OCI-LY3 (cell line): ENCODE measurements around the gene OMP.

ENCODE experiments used
- H2AFZ ChIP-seq: fragments of 200-600, 300-600 bp; shearing (Covaris generic); 2 replicates; pipeline ENCODE4 v1.6.0; 2014; ENCODE audit warnings: antibody characterized with exemption, low read depth, low read length
- H3K27ac ChIP-seq: fragments of 200-600, 300-600 bp; sonication (generic); 2 replicates; pipeline ENCODE4 v1.5.1; 2014; ENCODE audit warnings: mild to moderate bottlenecking, low read length, moderate library complexity, mixed read lengths
- H3K27me3 ChIP-seq: fragments of 200-600, 300-600 bp; sonication (generic); 2 replicates; pipeline ENCODE4 v1.6.1; 2014; ENCODE audit warnings: low read depth, low read length, mixed read lengths
- H3K36me3 ChIP-seq: fragments of 200-600, 300-600 bp; sonication (generic); replicated peaks from 2 replicates; pipeline ENCODE3; 2014; ENCODE audit warnings: low read depth, low read length, mixed read lengths
- H3K4me1 ChIP-seq: fragments of 300-600, 200-600 bp; sonication (generic); 2 replicates; pipeline ENCODE4 v1.6.1; 2014; ENCODE audit warnings: low read length, mixed read lengths
- H3K4me2 ChIP-seq: fragments of 200-600, 300-600 bp; sonication (generic); 2 replicates; pipeline ENCODE4 v1.6.1; 2014; ENCODE audit warnings: low read length, mixed read lengths
- H3K4me3 ChIP-seq: fragments of 300-600, 200-600 bp; sonication (generic); 2 replicates; pipeline ENCODE4 v1.5.1; 2014; ENCODE audit warnings: antibody characterized with exemption, mild to moderate bottlenecking, low read length, moderate library complexity
- H3K79me2 ChIP-seq: fragments of 300-600, 200-600 bp; shearing (Covaris generic); 2 replicates; pipeline ENCODE4 v1.6.1; 2014; ENCODE audit warnings: mild to moderate bottlenecking, low read length, mixed read lengths
- H3K9ac ChIP-seq: fragments of 300-600, 200-600 bp; shearing (Covaris generic); 2 replicates; pipeline ENCODE4 v1.6.0; 2014; ENCODE audit warnings: mild to moderate bottlenecking, low read length, moderate library complexity
- H3K9me3 ChIP-seq: fragments of 200-600, 300-600 bp; shearing (Covaris generic); 2 replicates; pipeline ENCODE4 v1.6.1; 2014; ENCODE audit warnings: low read length, mixed read lengths; ENCODE audit not compliant: insufficient read depth
- H4K20me1 ChIP-seq: fragments of 200-600, 300-600 bp; sonication (generic); 2 replicates; pipeline ENCODE4 v1.6.1; 2016; ENCODE audit warnings: low read length, mixed read lengths; ENCODE audit not compliant: insufficient read depth
- CTCF ChIP-seq: fragments of 200-600, 300-600 bp; sonication (generic); IDR thresholded peaks from 2 replicates; pipeline ENCODE4 v1.5.1; 2014; ENCODE audit warnings: antibody characterized with exemption, low read length, low read depth
- EZH2phosphoT487 ChIP-seq: fragments of 200-600 bp; shearing (Covaris generic); IDR thresholded peaks from 2 replicates; pipeline ENCODE4 v1.6.1; 2018; ENCODE audit warnings: antibody characterized with exemption, mixed run types, low read depth

OMP gene

GRCh38 chr11:77140231-77140851, 37.7 kb downstream of the OMP start:
- no peak for TF ChIP-seq CTCF
- H3K27ac ChIP-seq: no peak overlapping the region
- no peak overlapping the region for H2AFZ ChIP-seq
- H3K4me1 ChIP-seq: peaks cover 50% of the 10 kb centered on the region
- no peaks in the 10 kb centered on the region for H3K36me3 ChIP-seq
- no peak overlapping the region for H3K4me3 ChIP-seq
- H3K27me3 ChIP-seq: no peaks in the 10 kb centered on the region
- H3K9ac ChIP-seq: no peak overlapping the region
- H4K20me1 ChIP-seq: no peaks in the 10 kb centered on the region
- no peaks in the 10 kb centered on the region for H3K79me2 ChIP-seq
- no peaks in the 10 kb centered on the region for H3K9me3 ChIP-seq
- H3K4me2 ChIP-seq: no peak overlapping the region

GRCh38 chr11:77141034-77141433, 38.4 kb downstream of the OMP start:
- peaks cover 43% of the 10 kb centered on the region for H3K4me1 ChIP-seq
- H3K4me2 ChIP-seq: no peak overlapping the region

GRCh38 chr11:77141475-77141874, 38.8 kb downstream of the OMP start:
- no peak overlapping the region for H2AFZ ChIP-seq
- no peaks in the 10 kb centered on the region for H3K9me3 ChIP-seq
- TF ChIP-seq EZH2phosphoT487: no peak
- no peak for TF ChIP-seq CTCF
- no peak overlapping the region for H3K9ac ChIP-seq
- H3K4me3 ChIP-seq: no peak overlapping the region
- H3K36me3 ChIP-seq: no peaks in the 10 kb centered on the region
- no peaks in the 10 kb centered on the region for H4K20me1 ChIP-seq
- H3K4me2 ChIP-seq: no peak overlapping the region
- H3K79me2 ChIP-seq: no peaks in the 10 kb centered on the region
- no peaks in the 10 kb centered on the region for H3K27me3 ChIP-seq
- H3K4me1 ChIP-seq: peaks cover 39% of the 10 kb centered on the region
- no peak overlapping the region for H3K27ac ChIP-seq

More at GRCh38 chr11:77141034-77141433, 38.4 kb downstream of the OMP start:
- Histone ChIP-seq H3K27ac (no peak overlapping the region), H3K79me2 (no peaks in the 10 kb centered on the region), H3K4me3 (no peak overlapping the region), H3K27me3 (no peaks in the 10 kb centered on the region), H3K36me3 (no peaks in the 10 kb centered on the region), H2AFZ (no peak overlapping the region), H3K9me3 (no peaks in the 10 kb centered on the region), H4K20me1 (no peaks in the 10 kb centered on the region), H3K9ac (no peak overlapping the region)
- TF ChIP-seq CTCF (no peak), EZH2phosphoT487 (no peak)

GRCh38 chr11:77142091-77142975, 39.7 kb downstream of the OMP start:
- Histone ChIP-seq H3K4me2 (no peak overlapping the region), H3K27me3 (no peaks in the 10 kb centered on the region), H3K4me3 (no peak overlapping the region), H3K9ac (no peak overlapping the region), H3K79me2 (no peaks in the 10 kb centered on the region), H3K9me3 (no peaks in the 10 kb centered on the region), H3K27ac (no peak overlapping the region), H3K4me1 (peaks cover 34% of the 10 kb centered on the region), H2AFZ (no peak overlapping the region), H3K36me3 (no peaks in the 10 kb centered on the region), H4K20me1 (no peaks in the 10 kb centered on the region)
- TF ChIP-seq EZH2phosphoT487: no peak
- no peak for TF ChIP-seq CTCF
